ENCODE data around the gene NCKAP5.

NCKAP5 gene

GRCh38 chr2:132902626-132903025 lies 665.6 kb downstream of the NCKAP5 start:
- no peak for DNase-seq

GRCh38 chr2:132901661-132902060 lies 666.6 kb downstream of the NCKAP5 start:
- no peak for DNase-seq

- DNase-seq: no peak
These were observed 671.2 kb downstream of the NCKAP5 start for GRCh38 chr2:132897111-132897510.

- no peak for DNase-seq
These were observed 672.2 kb downstream of the NCKAP5 start for GRCh38 chr2:132896073-132896472.

GRCh38 chr2:132891498-132891897 lies 676.8 kb downstream of the NCKAP5 start:
- no peak for DNase-seq

GRCh38 chr2:132886574-132886973 lies 681.7 kb downstream of the NCKAP5 start:
- DNase-seq: no peak

- no peak for DNase-seq
These were observed 683.6 kb downstream of the NCKAP5 start for GRCh38 chr2:132884705-132885104.

- DNase-seq: no peak
These were observed 684.0 kb downstream of the NCKAP5 start for GRCh38 chr2:132884292-132884691.

GRCh38 chr2:132883430-132883829 lies 684.8 kb downstream of the NCKAP5 start:
- DNase-seq: no peak

GRCh38 chr2:132881546-132881945 lies 686.7 kb downstream of the NCKAP5 start:
- no peak for DNase-seq

GRCh38 chr2:132877923-132878322 lies 690.3 kb downstream of the NCKAP5 start:
- no peak for DNase-seq

- no peak for DNase-seq
These were observed 691.4 kb downstream of the NCKAP5 start for GRCh38 chr2:132876745-132877391.

- DNase-seq: no peak
These were observed 693.1 kb downstream of the NCKAP5 start for GRCh38 chr2:132875193-132875592.

GRCh38 chr2:132873738-132874137 lies 694.5 kb downstream of the NCKAP5 start:
- DNase-seq: no peak

- no peak for DNase-seq
These were observed 696.4 kb downstream of the NCKAP5 start for GRCh38 chr2:132871831-132872230.

- DNase-seq: no peak
These were observed 704.3 kb downstream of the NCKAP5 start for GRCh38 chr2:132863961-132864360.

- DNase-seq: no peak
These were observed 708.0 kb downstream of the NCKAP5 start for GRCh38 chr2:132860220-132860619.

- DNase-seq: no peak
These were observed 708.7 kb downstream of the NCKAP5 start for GRCh38 chr2:132859590-132859989.

- DNase-seq: no peak
These were observed 710.9 kb downstream of the NCKAP5 start for GRCh38 chr2:132857319-132857718.

- DNase-seq: no peak
These were observed 717.6 kb downstream of the NCKAP5 start for GRCh38 chr2:132850688-132851087.

- no peak for DNase-seq
These were observed 719.1 kb downstream of the NCKAP5 start for GRCh38 chr2:132849118-132849517.

GRCh38 chr2:132845339-132845738 lies 722.9 kb downstream of the NCKAP5 start:
- DNase-seq: no peak

- DNase-seq: no peak
These were observed 723.7 kb downstream of the NCKAP5 start for GRCh38 chr2:132844585-132844984.

GRCh38 chr2:132837769-132838168 lies 730.5 kb downstream of the NCKAP5 start:
- DNase-seq: no peak

- DNase-seq: no peak
These were observed 737.9 kb downstream of the NCKAP5 start for GRCh38 chr2:132830321-132830827.
